Islet of Langerhans (tissue), 1 donor: ENCODE data around the gene CGB8.
"Not testable (repeated sequence)": the region's sequence is repeated elsewhere in the genome, so short reads cannot be mapped to it uniquely, and the experiment has no call there.

Source experiments
- FAIRE-seq: peaks from one replicate; lab custom pipeline; 2011; peaks lifted over from hg19 to GRCh38; lab: Jason Lieb, UNC

The CGB8 gene

DNA sequence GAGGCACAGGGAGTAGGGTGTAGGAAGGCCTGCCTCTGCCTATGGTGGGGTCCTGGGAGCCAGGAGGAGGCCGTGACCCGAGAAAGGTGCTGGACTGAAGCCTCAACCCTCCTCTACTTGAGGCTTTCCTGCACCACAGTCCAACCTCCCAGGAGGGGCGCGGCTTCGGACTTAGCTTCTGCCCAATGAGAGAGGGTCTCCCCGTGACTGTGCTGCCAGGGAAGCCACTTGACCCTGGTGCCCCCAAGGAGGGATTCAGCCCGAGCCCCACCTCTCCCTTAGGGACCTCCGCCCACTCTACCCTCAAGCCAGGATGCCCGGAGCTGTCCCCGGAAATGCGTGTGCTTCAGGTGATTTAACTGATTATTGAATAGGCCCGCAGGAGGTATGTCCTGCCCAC is at the start of gene CGB8:
TSS of gene CGB8 (minus strand) at position 101 of the 400 bp plus-strand sequence. CDS start 372 bp downstream, outside the sequence.
- FAIRE-seq = not testable (repeated sequence)

DNA sequence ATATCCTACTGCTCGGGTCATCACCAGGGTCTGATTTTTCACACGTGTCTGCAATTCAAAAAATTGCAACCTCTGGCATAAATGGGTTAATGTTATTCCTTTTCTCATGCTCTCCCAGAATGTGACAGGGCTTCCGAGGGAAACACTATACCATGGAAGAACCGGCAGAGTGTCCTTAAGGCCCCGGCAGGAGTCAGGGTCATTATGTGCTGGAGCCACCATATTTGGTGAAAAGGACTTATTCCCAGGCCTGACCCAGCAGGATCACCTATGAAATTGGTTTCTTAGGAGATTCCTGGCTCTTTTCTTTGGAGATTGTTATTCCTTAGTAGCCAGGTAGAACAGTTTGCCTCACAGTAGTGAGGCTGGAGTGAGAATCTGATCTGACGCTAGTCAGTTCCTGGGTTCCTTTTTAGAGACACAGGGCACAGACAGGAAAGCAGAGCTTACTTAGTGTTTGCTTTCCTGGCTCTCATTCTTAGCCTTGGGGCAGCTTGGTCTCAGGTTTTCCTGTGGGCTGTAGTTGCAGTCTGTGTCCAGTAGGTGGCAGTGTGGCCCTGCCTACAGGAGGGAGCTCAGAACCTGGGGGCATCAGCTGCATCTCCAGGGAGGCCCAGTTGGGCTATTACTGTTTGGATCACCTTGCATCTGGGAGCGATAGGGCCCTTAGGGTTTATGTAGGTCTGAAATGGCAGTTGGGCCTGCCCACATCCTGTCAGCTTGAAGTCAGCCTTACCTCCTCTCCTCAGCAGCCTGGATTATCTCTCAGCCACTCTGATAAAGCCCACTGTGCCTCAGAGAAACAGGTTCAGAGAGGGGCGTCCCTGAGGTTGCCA is 48.8 kb upstream of the CGB8 start:
- no peak for FAIRE-seq

DNA sequence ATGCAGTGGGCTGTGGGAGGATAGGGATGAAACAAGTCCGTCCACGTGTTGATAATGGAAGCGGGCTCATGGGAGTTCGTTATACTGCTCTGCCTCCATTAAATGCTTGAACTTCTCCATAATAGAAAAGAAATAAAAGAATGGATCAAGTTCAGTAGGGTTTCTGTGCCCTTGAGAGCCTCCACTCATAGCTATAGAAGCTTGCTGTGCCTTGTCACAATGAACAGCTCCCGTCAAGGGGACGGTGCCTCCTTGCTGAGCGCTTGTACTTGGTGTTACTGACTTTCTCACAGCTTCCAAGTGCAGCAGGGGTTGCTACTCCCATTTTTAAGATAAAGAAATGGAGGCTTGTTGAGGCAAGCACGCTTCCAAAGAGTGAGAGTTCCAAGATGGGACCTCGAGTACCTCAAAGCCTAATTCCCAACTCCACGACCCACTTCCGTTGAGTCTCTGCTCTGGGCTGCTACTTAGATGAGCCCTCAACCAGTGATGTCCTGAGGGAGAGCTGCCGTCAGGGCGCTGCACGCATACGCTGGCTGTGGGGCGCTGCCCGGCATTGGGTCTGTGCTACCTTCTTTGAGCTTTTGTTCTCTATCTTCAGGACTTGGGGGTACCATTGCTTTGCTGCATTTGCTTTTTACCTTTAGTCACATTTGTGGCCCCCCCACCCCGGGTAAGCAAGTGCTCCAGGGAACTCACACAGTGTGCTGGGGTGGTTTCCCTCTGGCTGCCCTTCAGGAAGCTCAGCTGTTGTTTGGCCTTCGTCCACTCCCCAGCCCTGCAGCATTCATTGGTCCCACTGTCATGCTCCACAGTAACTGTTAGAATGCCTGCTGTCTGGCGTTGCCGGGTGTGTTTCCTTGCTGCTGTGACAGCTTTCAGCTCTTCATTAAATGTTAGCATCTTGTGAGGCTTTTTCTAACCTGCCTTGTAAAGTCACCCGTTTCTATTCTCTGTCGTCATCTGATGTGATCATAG is 45.9 kb upstream of the CGB8 start:
- FAIRE-seq = no peak

DNA sequence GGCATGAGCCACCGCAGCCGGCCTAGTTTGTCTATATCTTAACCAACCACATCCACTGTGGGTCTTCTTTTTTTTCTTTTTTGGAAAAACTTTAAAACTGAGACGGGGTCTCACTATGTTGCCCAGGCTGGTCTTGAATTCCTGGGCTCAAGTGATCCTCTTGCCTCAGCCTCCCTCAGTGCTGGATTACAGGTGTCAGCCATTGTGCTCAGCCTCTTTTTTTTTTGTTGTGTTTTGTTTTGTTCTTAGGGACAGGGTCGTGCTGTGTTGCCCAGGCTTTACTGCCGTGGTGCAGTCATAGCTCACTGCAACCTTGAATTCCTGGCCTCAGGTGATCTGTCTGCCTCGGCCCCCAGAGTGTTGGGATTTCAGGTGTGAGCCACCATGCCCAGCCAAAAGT is 43.8 kb upstream of the CGB8 start:
- no peak for FAIRE-seq

DNA sequence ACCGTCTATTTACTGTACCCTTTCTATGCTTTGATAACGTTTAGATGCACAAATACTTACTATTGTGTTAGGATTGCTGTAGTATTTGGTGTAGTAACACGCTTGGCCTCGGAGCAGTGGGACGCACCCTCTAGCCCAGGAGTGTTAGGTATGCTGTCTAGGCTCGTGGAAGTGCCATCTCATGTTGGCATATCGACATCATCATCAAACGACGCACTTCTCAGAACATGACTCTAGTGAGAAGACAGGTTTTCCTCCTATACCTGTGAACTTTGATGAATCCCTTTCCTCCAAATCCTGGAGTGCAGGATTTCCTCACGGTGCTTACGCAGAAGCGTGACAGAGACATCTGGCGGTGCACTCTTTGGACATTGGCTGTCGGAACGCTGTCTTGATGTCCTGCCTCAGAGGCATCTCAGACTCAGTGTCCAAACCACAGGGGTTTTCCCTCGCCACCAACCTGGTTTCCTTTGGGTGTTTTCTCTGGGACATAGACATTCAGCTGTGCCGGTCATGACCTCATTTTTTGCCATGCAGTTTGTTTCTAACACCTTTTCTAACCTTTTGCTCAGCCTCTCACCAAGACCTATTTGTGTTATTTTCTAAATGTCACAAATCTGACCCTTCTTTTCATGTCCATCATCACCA is 42.6 kb upstream of the CGB8 start:
- FAIRE-seq = no peak

DNA sequence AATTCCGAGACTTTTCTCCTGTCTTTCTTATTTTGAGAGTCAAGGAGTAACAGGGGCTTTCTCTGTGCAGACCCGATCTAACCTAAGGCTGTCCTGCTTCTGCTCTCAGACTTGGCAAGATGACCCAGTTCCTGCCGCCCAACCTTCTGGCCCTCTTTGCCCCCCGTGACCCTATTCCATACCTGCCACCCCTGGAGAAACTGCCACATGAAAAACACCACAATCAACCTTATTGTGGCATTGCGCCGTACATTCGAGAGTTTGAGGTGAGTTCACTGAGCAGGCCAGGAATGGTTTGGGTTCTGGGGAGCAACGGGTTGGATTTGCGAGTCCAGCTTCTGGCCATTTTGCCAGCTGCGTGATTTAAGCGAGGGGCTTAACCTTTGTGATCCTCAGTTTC is 37.4 kb upstream of the CGB8 start:
- no peak for FAIRE-seq

DNA sequence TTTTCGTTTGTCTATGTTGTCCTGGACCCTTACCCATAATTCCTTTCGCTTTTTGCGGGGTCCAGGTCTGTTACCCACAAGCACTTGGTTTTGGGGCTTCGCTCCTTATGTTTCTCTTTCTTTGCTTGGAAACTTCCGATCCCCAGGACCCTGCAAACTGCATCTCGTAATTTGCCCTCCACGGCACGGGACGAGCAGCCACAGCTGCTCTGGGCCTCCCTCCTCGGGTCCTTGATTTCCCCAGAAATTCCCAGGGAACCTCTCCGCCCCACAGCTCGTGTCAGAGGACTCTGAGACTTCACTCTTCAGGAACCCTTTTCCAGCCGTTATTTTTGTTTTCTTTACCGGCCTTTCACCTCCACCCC is 36.9 kb upstream of the CGB8 start:
- FAIRE-seq = no peak

DNA sequence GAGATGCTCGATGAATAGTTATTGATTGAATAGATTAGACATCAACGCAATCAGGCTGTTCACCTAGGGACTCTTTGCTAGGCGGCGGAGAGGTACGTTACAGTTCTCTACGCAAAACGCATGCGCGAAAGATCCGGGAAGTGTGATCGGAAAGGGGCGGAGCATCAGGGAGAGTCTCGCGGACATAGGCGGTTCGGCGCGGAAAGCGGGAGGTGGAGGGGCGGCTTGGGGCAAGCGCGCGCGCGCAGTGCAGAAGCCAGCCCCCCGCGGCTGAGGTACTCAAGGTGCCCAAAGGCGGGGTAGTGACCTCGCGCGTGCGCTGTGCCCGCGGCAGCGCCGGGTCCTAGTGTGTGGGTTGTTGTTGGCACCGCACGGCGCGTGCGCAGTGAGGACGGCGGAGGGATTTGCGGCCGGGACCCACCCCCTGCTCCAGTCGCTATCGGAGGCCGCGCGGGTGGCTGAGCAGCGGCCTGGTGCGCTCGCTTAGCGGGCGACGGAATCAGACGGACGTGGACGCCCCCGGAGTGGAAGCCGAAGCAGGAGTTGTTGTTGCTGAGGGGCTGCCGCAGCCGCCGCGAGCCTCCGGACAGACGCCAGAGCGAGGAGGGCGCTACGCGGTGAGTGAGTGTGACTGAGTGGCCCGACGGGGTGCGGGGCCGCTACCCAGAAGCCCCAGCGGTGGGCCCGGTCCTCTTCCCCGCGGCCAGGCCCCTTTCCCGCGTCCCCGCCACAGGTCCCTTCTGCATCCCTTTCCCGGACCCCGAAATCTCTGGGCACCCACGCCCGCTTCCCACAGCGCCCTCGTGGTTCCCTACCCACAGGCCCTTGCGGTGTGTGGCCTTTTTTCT is 36.3 kb upstream of the CGB8 start, which contains the start of gene SNRNP70:
TSS of gene SNRNP70 (plus strand) at position 432 of the 848 bp plus-strand sequence. CDS start 964 bp downstream, outside the sequence.
- no peak for FAIRE-seq

DNA sequence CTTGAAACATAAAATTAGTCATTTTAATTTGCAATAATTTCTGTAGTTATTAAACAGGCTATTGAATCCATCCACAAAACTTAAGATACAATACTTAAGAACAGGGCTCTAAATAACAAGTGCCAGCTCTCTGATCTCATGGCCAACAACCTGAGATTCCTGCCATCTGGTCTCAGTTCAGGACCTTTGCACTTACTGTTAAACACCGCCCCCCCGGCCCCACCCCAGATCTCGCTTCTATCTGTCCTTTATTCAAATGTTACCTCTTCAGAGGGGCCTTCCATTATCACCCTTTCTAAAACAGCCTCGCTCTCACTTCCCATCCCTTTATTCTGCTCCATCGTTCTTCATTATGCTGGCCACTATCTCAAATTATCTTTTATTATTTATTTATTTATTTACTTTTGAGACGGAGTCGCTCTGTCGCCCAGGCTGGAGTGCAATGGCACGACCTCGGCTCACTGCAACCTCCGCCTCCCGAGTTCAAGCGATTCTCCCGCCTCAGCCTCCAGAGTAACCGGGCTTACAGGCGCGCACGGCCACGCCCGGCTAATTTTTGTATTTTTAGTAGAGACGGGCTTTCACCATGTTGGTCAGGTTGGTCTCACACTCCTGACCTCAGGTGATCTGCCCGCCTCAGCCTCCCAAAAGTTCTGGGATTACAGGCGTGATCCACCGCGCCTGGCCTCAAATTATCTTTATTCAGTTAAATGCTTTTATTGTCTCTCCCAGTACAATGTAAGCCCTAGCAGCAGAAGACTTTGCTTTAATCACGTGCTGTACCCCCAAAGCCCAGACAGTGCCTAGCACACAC is 35.5 kb upstream of the CGB8 start:
- no peak for FAIRE-seq

DNA sequence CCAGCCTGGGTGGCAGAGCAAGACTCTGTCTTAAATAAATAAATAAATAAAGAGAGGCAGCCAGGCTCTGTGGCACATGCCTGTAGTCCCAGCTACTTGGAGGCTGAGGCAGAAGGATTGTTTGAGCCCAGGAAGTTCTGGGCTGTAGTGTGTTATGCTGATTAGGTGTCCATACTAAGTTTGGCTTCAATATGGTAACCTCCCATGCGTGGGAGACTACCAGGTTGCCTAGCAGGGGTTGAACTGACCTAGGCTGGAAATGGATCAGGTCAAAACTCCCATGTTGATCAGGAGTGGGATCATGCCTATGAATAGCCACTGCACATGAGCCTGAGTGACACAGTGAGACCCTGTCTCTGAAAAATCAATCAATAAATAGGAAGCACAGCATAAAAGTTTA is 32.4 kb upstream of the CGB8 start:
- FAIRE-seq = no peak

DNA sequence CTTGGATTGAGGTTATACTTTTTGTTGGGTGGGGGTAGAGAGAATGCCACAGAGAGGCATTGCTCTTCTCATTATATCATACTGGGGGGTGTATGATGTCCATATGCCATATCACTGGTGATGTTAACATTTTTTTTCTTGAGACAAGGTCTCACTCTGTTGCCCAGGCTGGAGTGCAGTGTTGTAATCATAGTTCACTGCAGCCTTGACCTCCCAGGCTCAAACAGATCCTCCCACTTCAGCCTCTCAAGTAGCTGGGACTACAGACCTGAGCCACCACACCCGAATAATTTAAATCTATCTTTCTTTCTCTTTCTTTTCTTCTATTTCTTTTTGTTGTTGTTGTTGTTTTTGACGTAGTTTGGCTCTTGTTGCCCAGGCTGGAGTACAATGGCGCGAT is 31.5 kb upstream of the CGB8 start:
- FAIRE-seq = no peak

DNA sequence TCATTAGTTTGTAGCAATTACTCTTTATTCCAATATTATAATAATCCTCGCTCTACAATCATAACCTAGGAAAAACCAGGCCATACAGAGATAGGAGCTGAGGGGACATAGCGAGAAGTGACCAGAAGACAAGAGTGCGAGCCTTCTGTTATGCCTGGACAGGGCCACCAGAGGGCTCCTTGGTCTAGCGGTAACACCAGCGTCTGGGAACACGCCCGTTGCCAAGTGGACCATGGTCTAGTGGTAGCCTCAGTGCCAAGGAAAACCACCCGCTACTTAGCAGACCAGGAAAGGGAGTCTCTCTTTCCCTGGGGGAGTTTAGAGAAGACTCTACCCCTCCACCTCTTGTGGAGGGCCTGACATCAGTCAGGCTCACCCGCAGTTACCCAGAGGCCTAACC is 26.0 kb upstream of the CGB8 start:
- not testable (repeated sequence) for FAIRE-seq

DNA sequence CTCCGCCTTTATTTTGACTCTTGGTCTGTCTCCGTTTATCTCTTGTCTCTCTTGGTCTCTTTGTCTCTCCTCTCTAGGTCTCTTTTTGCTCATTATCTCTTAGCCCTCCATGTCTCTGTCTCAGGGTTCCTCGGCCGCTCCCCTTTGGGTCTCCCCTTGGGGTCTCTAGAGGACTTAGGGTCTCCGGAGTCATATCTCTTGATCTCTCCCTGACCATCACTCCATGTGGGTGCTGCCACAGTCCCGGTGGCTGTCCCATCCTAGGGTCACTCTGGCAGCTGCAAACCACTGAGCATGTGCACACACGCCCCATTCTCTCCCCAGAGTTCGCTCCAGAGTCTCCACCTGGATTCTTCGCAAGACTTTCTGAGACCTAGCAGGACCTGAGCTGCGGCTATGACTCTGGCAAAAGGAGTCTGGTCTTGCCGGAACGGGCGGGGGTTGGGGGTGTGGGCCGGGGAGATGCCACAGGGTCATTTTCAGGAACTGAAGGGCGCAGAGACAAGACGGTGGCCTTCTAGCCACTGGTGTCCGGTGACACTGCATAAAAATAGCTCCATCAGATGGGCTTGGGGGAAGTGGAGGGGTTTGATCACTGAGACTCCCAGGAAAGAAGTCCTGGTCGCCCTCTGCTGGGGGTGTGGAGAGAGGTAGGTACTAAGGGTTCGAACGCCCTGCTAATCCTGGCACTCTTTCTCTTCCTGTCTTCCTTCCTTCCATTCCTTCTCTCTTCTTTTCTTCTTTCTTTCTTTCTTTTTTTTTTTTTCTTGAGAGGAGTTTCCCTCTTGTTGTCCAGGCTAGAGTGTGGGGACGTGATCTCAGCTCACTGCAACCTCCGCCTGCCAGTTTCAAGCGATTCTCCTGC is 24.8 kb upstream of the CGB8 start:
- no peak for FAIRE-seq

DNA sequence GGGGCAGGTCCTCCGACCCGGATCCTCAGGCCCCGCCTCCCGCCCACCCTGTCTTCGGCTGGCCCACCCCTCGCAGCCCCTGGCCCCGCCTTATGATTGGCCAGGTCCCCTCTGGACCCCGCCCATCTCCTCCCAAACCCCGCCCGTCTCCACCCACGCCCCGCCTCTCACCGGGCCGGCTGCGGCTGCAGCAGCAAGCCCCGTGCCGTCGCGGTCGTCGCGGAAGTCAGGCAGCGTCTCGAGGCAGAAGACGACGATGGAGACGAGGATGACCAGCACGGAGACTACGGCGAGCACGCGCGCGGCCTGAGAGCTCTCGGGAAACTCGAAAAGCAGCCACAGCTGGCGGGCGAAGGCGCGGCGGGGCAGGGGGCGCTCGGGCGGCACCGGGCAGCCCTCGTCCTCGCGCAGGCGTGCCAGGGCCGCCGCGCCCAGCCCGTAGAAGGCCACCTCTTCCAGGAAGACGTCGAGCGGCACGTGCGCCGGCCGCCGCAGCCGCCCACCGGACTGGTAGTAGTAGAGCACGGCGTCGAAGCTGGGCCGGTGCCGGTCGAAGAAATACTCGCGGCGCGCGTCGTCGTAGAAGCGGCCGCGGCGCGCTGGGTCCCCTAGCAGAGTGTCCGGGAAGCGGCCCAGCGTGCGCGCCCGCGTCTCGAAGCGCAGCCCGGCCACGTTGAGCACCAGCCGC is 23.1 kb upstream of the CGB8 start:
- FAIRE-seq = no peak

DNA sequence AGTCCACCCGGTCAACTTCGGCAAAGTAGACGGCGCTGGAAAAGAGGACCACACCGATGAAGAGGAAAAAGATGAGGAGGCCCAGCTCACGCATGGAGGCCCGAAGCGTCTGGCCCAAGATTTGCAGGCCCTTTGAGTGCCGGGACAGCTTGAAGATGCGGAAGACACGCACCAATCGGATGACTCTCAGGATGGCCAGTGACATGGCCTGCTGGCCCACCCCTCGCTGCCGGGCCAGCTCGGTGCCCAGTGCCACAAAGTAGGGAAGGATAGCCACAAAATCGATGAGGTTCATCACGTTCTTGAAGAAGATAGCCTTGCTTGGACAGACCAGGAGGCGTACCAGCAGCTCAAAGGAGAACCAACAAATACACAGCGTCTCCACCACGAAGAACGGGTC is 21.5 kb upstream of the CGB8 start:
- FAIRE-seq = no peak

DNA sequence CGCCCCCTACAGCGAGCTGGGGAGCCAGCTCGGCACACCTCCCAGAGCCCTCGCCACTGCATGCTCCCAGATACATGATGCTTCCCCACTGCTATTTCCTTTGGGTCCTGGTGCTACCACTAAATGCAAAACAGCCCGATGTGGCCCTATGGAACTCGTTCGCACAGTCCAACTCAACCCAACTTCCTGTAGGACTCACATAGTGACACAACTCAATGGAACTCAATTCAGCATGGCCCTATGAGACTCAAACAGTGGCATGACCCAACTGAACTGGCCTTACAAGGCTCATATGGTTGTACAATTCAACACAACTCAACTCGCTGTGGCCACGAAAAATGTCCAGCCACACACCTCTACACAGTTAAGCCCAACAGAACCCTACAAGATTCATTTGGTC is 20.1 kb upstream of the CGB8 start:
- no peak for FAIRE-seq

DNA sequence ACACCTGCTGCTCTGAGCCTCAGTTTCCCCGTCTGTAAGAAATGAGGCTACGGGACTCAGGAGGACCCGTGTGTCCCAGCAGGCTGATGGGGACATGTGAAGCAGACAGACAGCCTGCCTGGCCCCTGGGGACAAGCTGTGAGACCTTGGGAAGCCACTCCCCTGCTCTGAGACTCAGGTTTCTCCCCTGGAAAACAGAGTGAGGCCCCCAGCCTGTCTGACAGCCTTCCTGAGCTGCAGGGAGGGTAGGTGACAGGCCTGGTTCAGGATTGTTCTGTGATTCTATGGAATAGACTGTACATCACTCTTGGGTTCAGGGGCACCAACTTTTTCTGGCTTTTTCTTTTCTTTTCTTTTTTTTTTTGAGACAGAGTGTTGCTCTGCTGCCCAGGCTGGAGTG is 18.6 kb upstream of the CGB8 start:
- no peak for FAIRE-seq

DNA sequence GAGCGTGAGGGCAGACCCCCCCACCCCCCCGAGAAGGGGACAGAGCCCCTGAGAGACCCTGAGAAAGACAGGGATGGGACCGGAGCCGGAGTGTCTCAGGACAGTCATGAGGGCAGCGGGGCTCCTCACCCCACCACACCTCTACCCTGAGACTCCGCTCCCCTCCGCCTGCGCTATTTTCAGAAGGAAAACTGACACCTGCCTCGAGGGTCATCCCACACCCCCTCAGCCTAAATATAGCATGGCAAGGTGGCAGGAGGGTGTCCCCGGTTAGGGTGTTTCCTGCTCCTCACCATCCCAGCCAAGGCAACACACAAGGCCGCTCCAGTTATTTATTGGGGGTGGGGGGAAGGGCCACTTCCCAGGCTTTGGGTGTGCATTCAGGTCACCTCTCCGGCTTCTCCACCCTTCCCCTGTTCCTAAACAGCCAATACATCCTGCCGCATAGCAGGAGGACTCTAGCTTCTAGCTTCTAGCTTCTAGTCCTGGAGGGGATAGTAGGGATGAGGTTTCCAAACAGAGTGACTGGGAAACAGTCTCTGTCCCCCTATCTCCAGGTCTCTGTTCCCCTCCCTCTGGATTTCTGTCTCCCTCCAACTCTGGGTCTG is 17.1 kb upstream of the CGB8 start:
- FAIRE-seq = no peak
